ENCODE data around the gene LCN9. TPM values are rescaled to one million over a fixed set of nuclear protein-coding genes. Genes with fewer than 3 reads are reported as not detected.

Gene LCN9
- total RNA-seq, 3 donors from 2014 or later, result not detected

- intact Hi-C loops (cut with DNase I, micrococcal nuclease), result no loop called here
- peaks cover 4% of the 10 kb centered on the region for H3K4me1 ChIP-seq (ENCODE audit: low read depth)
- H3K36me3 ChIP-seq (ENCODE audit: low read depth), result no peaks in the 10 kb centered on the region
- DNase-seq (no peak), ATAC-seq (no peak)
- no peak overlapping the region for H3K4me3 ChIP-seq
- no peaks in the 10 kb centered on the region for H3K9me3 ChIP-seq
- TF ChIP-seq CTCF (IDR thresholded peaks at IDR 0.05), result no peak
Measured at GRCh38 chr9:135701067-135701958, 38.2 kb downstream of the LCN9 start.

GRCh38 chr9:135701959-135702721 is 39.0 kb downstream of the LCN9 start, which contains the start of gene KCNT1:
KCNT1 (plus strand) TSS chr9:135702185; CDS start chr9:135702259, 74 bp downstream.
- ATAC-seq, result peak; percentile 54
- TF ChIP-seq CTCF (IDR thresholded peaks at IDR 0.05), result peak; percentile 83
- Histone ChIP-seq H3K4me3 (no peak within 1 kb of the TSS), H3K9me3 (no peaks in the 10 kb centered on the region), H3K36me3 (ENCODE audit: low read depth) (no peaks in the 10 kb centered on the region), H3K4me1 (ENCODE audit: low read depth) (peaks cover 4% of the 10 kb centered on the region)
- intact Hi-C loops (cut with DNase I, micrococcal nuclease), result no loop called here
- peak in 2 of 3 donors; percentile 61 to 62 for DNase-seq

- no peak for TF ChIP-seq CTCF (IDR thresholded peaks at IDR 0.05)
- ATAC-seq, result no peak
- no peak for DNase-seq
- Histone ChIP-seq H3K36me3 (ENCODE audit: low read depth) (no peaks in the 10 kb centered on the region), H3K4me1 (ENCODE audit: low read depth) (peaks cover 4% of the 10 kb centered on the region), H3K4me3 (no peak overlapping the region), H3K9me3 (no peaks in the 10 kb centered on the region)
- intact Hi-C loops (cut with DNase I, micrococcal nuclease), result no loop called here
Measured at GRCh38 chr9:135703726-135704125, 40.6 kb downstream of the LCN9 start.

GRCh38 chr9:135704483-135704882 is 41.4 kb downstream of the LCN9 start:
- DNase-seq, result no peak
- H3K4me1 ChIP-seq (ENCODE audit: low read depth), result peaks cover 4% of the 10 kb centered on the region
- H3K4me3 ChIP-seq, result no peak overlapping the region
- TF ChIP-seq CTCF (IDR thresholded peaks at IDR 0.05), result no peak
- intact Hi-C loops (cut with DNase I, micrococcal nuclease), result no loop called here
- H3K36me3 ChIP-seq (ENCODE audit: low read depth), result no peaks in the 10 kb centered on the region
- H3K9me3 ChIP-seq, result no peaks in the 10 kb centered on the region
- ATAC-seq, result no peak

GRCh38 chr9:135705376-135705775 is 42.3 kb downstream of the LCN9 start:
- no peak for ATAC-seq
- intact Hi-C loops (cut with DNase I, micrococcal nuclease), result no loop called here

More at GRCh38 chr9:135705376-135705775, 42.3 kb downstream of the LCN9 start:
- no peak for DNase-seq
- H3K9me3 ChIP-seq, result no peaks in the 10 kb centered on the region
- H3K36me3 ChIP-seq (ENCODE audit: low read depth), result no peaks in the 10 kb centered on the region
- no peak overlapping the region for H3K4me3 ChIP-seq
- no peak for TF ChIP-seq CTCF (IDR thresholded peaks at IDR 0.05)
- H3K4me1 ChIP-seq (ENCODE audit: low read depth), result peaks cover 4% of the 10 kb centered on the region
